Stimulated activated naive CD8-positive, alpha-beta T cell treated with anti-CD3 and anti-CD28 coated beads, Interleukin-15, amount 100 ng/mL, for 72 hours (primary cell): ENCODE results near the gene CRELD1.

Experiments
- ATAC-seq: fragments of 150-1000 bp; cut with Tn5 transposase; 2 replicates; pipeline ENCODE4 v1.10.0; 2021; ENCODE audit warnings: mild to moderate bottlenecking, moderate library complexity
- DNase-seq, 2 donors: peaks; one replicate each; pipeline ENCODE4 v3.0.0; 2021 to 2022
- H3K27ac Mint-ChIP-seq, 2 donors: one replicate each; pipeline ENCODE4 v1.8.0; 2022; ENCODE audit warnings: mild to moderate bottlenecking in 2 of 2, mixed read lengths in 2 of 2, moderate library complexity in 2 of 2
- H3K27me3 Mint-ChIP-seq: one replicate; pipeline ENCODE4 v1.8.0; 2022; ENCODE audit warnings: mixed read lengths
- H3K4me1 Mint-ChIP-seq: one replicate; pipeline ENCODE4 v1.8.0; 2022; ENCODE audit warnings: mild to moderate bottlenecking, mixed read lengths
- H3K4me3 Mint-ChIP-seq, 2 donors: one replicate each; pipeline ENCODE4 v1.8.0; 2022; ENCODE audit warnings: mild to moderate bottlenecking in 2 of 2, mixed read lengths in 2 of 2, moderate library complexity in 1 of 2
- H3K9me3 Mint-ChIP-seq, 2 donors: one replicate each; pipeline ENCODE4 v1.8.0; 2022; ENCODE audit warnings: mixed read lengths in 2 of 2

CRELD1 gene

DNA sequence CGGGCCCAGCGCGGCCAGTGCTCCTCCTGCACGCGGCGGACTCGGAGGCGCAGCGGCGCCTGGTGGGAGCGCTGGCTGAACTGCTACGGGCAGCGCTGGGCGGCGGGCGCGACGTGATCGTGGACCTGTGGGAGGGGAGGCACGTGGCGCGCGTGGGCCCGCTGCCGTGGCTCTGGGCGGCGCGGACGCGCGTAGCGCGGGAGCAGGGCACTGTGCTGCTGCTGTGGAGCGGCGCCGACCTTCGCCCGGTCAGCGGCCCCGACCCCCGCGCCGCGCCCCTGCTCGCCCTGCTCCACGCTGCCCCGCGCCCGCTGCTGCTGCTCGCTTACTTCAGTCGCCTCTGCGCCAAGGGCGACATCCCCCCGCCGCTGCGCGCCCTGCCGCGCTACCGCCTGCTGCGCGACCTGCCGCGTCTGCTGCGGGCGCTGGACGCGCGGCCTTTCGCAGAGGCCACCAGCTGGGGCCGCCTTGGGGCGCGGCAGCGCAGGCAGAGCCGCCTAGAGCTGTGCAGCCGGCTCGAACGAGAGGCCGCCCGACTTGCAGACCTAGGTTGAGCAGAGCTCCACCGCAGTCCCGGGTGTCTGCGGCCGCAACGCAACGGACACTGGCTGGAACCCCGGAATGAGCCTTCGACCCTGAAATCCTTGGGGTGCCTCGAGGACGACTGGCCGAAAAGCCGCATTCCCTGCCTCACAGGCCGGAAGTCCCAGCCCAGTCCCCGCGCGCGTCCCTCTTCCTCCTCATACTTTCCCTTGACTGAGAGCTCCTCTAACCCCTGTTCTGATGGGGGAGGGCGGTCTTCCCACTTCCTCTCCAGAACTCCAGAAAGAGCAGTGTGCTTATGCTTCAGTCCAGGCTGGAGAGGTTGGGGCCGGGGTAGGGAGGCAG, 18.1 kb upstream of the CRELD1 start:
- peak overlapping the region; percentile 74 to 80 for H3K27ac Mint-ChIP-seq
- peak; percentile 41 to 43 for DNase-seq
- H3K4me1 Mint-ChIP-seq = peaks cover 24% of the 10 kb centered on the region
- peak; percentile 66 for ATAC-seq
- H3K9me3 Mint-ChIP-seq = no peaks in the 10 kb centered on the region
- H3K4me3 Mint-ChIP-seq = peak overlapping the region; percentile 78 to 81
- peaks cover 23% of the 10 kb centered on the region for H3K27me3 Mint-ChIP-seq

DNA sequence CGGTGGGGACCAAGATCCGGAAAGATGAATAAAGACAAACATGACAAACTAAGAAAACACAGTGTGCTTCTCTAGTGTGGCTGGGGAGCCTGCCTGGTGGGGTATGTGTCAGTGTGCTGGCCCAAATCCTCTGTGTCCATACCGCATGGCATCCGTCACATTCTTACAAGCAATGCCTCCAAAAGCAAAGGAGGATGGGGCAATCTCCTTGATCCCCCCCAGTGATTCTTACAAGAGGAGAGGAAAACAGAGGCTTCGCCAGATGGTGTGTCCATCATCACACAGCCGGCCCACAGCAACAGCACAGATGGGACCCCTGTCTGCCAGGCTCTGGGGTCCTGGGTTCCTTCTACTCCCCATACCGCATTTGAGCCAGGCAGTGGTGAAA, 17.3 kb upstream of the CRELD1 start:
- no peaks in the 10 kb centered on the region for H3K9me3 Mint-ChIP-seq
- peak overlapping the region; percentile 78 to 81 for H3K4me3 Mint-ChIP-seq
- no peak overlapping the region for H3K27ac Mint-ChIP-seq
- peaks cover 24% of the 10 kb centered on the region for H3K4me1 Mint-ChIP-seq
- no peak for DNase-seq
- peaks cover 19% of the 10 kb centered on the region for H3K27me3 Mint-ChIP-seq
- no peak for ATAC-seq

DNA sequence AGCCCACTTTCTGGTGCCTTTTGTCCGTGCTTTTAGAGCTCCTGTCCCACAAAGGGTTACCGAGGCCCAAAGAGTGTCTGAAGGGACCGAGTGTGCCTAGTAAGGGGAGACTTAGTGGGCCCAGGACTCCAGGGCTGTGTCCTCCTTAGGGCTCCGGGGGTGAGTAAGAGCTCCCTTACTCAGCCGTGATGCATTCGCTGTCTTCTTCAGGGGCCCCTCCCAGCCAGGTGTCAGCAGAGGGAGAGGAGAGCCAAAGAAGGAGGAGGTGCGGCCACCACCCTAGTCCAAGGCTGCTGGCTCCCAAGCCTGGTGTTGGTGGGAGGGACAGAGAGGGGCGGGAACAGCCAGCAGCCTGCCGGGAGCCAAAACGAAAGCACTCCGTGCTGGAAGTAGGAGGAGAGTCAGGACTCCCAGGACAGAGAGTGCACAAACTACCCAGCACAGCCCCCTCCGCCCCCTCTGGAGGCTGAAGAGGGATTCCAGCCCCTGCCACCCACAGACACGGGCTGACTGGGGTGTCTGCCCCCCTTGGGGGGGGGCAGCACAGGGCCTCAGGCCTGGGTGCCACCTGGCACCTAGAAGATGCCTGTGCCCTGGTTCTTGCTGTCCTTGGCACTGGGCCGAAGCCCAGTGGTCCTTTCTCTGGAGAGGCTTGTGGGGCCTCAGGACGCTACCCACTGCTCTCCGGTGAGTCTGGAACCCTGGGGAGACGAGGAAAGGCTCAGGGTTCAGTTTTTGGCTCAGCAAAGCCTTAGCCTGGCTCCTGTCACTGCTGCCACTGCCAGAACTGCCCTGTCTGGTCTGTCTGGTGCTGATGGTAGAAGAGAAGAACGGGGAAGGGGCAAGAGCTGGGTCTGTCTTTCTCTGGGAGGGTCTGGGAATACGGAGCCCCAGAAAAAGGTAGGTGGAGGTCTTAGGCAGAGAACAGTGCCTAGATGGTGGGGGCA, 16.6 kb upstream of the CRELD1 start, which contains the start of gene IL17RC:
IL17RC (plus strand) TSS at position 365 of the 947 bp plus-strand sequence; CDS start at position 583, 218 bp downstream.
- peak in 1 of 2 donors; percentile 23 for DNase-seq
- H3K27ac Mint-ChIP-seq = peak within 1 kb of the TSS; percentile 80 to 89
- no peaks in the 10 kb centered on the region for H3K9me3 Mint-ChIP-seq
- peaks cover 23% of the 10 kb centered on the region for H3K4me1 Mint-ChIP-seq
- peak within 1 kb of the TSS; percentile 78 to 81 for H3K4me3 Mint-ChIP-seq
- peaks cover 12% of the 10 kb centered on the region for H3K27me3 Mint-ChIP-seq
- ATAC-seq = peak; percentile 63

DNA sequence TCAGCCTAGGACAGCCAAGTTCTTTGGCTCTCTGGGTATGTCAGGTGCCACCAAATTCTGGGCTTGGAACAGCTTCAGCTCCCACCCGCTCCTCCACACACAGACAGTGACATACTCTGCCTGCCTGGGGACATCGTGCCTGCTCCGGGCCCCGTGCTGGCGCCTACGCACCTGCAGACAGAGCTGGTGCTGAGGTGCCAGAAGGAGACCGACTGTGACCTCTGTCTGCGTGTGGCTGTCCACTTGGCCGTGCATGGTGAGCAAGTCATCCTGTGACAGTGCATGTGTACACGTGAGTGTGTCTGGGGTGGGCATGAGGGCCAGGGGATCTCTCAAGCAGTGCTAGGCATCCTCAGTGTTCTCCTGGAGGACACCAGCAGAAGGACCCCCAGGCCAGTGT, 15.8 kb upstream of the CRELD1 start:
- Mint-ChIP-seq H3K27ac (no peak overlapping the region), H3K9me3 (no peaks in the 10 kb centered on the region), H3K4me1 (peaks cover 17% of the 10 kb centered on the region), H3K27me3 (peaks cover 13% of the 10 kb centered on the region), H3K4me3 (no peak overlapping the region)
- no peak for ATAC-seq
- no peak for DNase-seq

GRCh38 chr3:9918261-9919038, 15.2 kb upstream of the CRELD1 start:
- DNase-seq (no peak), ATAC-seq (no peak)
- no peak overlapping the region for H3K27ac Mint-ChIP-seq
- H3K4me3 Mint-ChIP-seq = no peak overlapping the region
- H3K9me3 Mint-ChIP-seq = no peaks in the 10 kb centered on the region
- H3K4me1 Mint-ChIP-seq = peaks cover 17% of the 10 kb centered on the region
- peaks cover 15% of the 10 kb centered on the region for H3K27me3 Mint-ChIP-seq

GRCh38 chr3:9928158-9928557, 5.5 kb upstream of the CRELD1 start:
- Mint-ChIP-seq H3K9me3 (no peaks in the 10 kb centered on the region), H3K4me1 (peaks cover 11% of the 10 kb centered on the region), H3K4me3 (no peak overlapping the region), H3K27me3 (no peaks in the 10 kb centered on the region), H3K27ac (no peak overlapping the region)
- no peak for DNase-seq
- no peak for ATAC-seq

DNA sequence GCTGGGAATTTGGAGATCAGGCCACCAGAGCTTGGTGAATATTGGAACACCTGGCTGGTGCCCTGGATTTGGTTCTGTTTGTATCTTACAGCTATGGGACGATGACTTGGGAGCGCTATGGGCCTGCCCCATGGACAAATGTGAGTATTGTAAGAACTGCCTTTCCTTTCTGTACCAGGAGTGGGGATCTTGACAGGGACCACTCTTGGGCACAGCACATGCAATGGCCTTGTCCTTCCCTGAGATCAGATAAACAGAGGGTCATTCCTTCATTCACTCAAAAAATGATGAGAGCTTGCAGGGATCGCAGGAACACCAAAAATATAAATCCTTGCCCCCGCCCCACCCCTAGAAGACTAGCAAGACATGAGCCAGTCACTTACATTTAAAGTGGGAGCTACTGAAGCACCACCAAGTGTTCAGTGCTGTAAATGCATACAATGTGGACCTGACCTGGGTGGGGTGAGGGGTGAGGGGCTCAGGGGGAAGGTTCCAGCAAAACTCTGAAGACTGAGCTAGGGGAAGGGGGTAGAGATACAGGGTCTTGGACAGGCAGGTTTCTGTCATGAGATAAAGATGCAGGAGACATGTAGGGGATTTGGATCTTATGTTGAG, 2.7 kb upstream of the CRELD1 start:
- DNase-seq = no peak
- Mint-ChIP-seq H3K27ac (no peak overlapping the region), H3K4me1 (peaks cover 30% of the 10 kb centered on the region), H3K4me3 (no peak overlapping the region), H3K27me3 (no peaks in the 10 kb centered on the region), H3K9me3 (no peaks in the 10 kb centered on the region)
- ATAC-seq = no peak

- Mint-ChIP-seq H3K27me3 (no peaks in the 10 kb centered on the region), H3K4me1 (peaks cover 36% of the 10 kb centered on the region)
Measured at GRCh38 chr3:9932535-9932842, 1.1 kb upstream of the CRELD1 start.

DNA sequence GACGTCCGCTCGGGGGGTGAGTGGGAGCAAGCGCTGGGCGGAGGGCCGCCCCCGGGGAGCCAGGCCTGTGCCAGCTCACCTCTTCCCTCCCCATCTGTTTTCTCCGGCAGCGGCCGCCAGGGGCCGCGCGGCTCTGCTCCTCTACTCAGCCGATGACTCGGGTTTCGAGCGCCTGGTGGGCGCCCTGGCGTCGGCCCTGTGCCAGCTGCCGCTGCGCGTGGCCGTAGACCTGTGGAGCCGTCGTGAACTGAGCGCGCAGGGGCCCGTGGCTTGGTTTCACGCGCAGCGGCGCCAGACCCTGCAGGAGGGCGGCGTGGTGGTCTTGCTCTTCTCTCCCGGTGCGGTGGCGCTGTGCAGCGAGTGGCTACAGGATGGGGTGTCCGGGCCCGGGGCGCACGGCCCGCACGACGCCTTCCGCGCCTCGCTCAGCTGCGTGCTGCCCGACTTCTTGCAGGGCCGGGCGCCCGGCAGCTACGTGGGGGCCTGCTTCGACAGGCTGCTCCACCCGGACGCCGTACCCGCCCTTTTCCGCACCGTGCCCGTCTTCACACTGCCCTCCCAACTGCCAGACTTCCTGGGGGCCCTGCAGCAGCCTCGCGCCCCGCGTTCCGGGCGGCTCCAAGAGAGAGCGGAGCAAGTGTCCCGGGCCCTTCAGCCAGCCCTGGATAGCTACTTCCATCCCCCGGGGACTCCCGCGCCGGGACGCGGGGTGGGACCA, 632 bp upstream of the CRELD1 start:
- ATAC-seq = peak; percentile 88
- Mint-ChIP-seq H3K4me1 (peaks cover 36% of the 10 kb centered on the region), H3K27ac (peak overlapping the region; percentile 96 to 97), H3K27me3 (no peaks in the 10 kb centered on the region), H3K4me3 (peak overlapping the region; percentile 92 to 95), H3K9me3 (no peaks in the 10 kb centered on the region)
- DNase-seq = peak; percentile 88 to 91

More at GRCh38 chr3:9932535-9932842, 1.1 kb upstream of the CRELD1 start:
- H3K27ac Mint-ChIP-seq = peak overlapping the region; percentile 96 to 97
- ATAC-seq (no peak), DNase-seq (no peak)
- H3K9me3 Mint-ChIP-seq = no peaks in the 10 kb centered on the region
- H3K4me3 Mint-ChIP-seq = peak overlapping the region; percentile 92 to 95

GRCh38 chr3:9934235-9934621, 594 bp downstream of the CRELD1 start:
- Mint-ChIP-seq H3K27ac (peak overlapping the region; percentile 96 to 97), H3K9me3 (no peaks in the 10 kb centered on the region), H3K27me3 (no peaks in the 10 kb centered on the region), H3K4me3 (peak overlapping the region; percentile 92 to 95), H3K4me1 (peaks cover 36% of the 10 kb centered on the region)
- ATAC-seq (no peak), DNase-seq (no peak)

GRCh38 chr3:9934993-9935392, 1.4 kb downstream of the CRELD1 start:
- no peak overlapping the region for H3K27ac Mint-ChIP-seq

GRCh38 chr3:9935966-9936510, 2.4 kb downstream of the CRELD1 start:
- H3K4me3 Mint-ChIP-seq = no peak overlapping the region
- H3K9me3 Mint-ChIP-seq = no peaks in the 10 kb centered on the region
- H3K27me3 Mint-ChIP-seq = no peaks in the 10 kb centered on the region
- DNase-seq (no peak), ATAC-seq (no peak)
- peaks cover 36% of the 10 kb centered on the region for H3K4me1 Mint-ChIP-seq
- no peak overlapping the region for H3K27ac Mint-ChIP-seq

More at GRCh38 chr3:9934993-9935392, 1.4 kb downstream of the CRELD1 start:
- no peak for DNase-seq
- peak overlapping the region; percentile 92 to 95 for H3K4me3 Mint-ChIP-seq
- peaks cover 36% of the 10 kb centered on the region for H3K4me1 Mint-ChIP-seq
- H3K9me3 Mint-ChIP-seq = no peaks in the 10 kb centered on the region
- no peak for ATAC-seq
- no peaks in the 10 kb centered on the region for H3K27me3 Mint-ChIP-seq

GRCh38 chr3:9937486-9938238, 4.0 kb downstream of the CRELD1 start:
- DNase-seq (no peak), ATAC-seq (no peak)
- no peaks in the 10 kb centered on the region for H3K27me3 Mint-ChIP-seq
- peaks cover 25% of the 10 kb centered on the region for H3K4me1 Mint-ChIP-seq
- no peak overlapping the region for H3K4me3 Mint-ChIP-seq
- no peaks in the 10 kb centered on the region for H3K9me3 Mint-ChIP-seq
- H3K27ac Mint-ChIP-seq = no peak overlapping the region
